GM23248 (cell line): ENCODE measurements around the gene BHMT. TPM values are rescaled to one million over a fixed set of nuclear protein-coding genes. Genes with fewer than 3 reads are reported as not detected.

Experiments
- DNase-seq: peaks from one replicate; pipeline ENCODE4 v3.0.0-alpha.2; 2015
- H2AFZ ChIP-seq: fragments of 200-600 bp; sonication (generic); 2 replicates; pipeline ENCODE4 v1.6.1; 2016; ENCODE audit warnings: antibody characterized with exemption
- H3F3A ChIP-seq: fragments of 200-600 bp; sonication (generic); 2 replicates; pipeline ENCODE4 v1.6.1; 2016; ENCODE audit warnings: mild to moderate bottlenecking, antibody characterized with exemption, mixed run types; ENCODE audit not compliant: insufficient read depth
- H3K27ac ChIP-seq: fragments of 200-600 bp; sonication (generic); 2 replicates; pipeline ENCODE4 v1.5.1; 2016; ENCODE audit warnings: mild to moderate bottlenecking
- H3K27me3 ChIP-seq: fragments of 200-600 bp; sonication (generic); replicated peaks from 2 replicates; pipeline ENCODE4 v1.6.1; 2016; ENCODE audit warnings: mild to moderate bottlenecking; ENCODE audit not compliant: insufficient read depth
- H3K36me3 ChIP-seq: fragments of 200-600 bp; sonication (generic); 2 replicates; pipeline ENCODE4 v1.6.1; 2016; ENCODE audit warnings: low read depth, mild to moderate bottlenecking
- H3K4me1 ChIP-seq: fragments of 200-600 bp; sonication (generic); 2 replicates; pipeline ENCODE4 v1.6.1; 2016; ENCODE audit warnings: mild to moderate bottlenecking; ENCODE audit not compliant: insufficient read depth
- H3K4me2 ChIP-seq: fragments of 200-600 bp; sonication (generic); one replicate; pipeline ENCODE4 v1.6.1; 2016; ENCODE audit warnings: mild to moderate bottlenecking; ENCODE audit not compliant: unreplicated experiment
- H3K4me3 ChIP-seq: fragments of 200-600 bp; sonication (generic); 2 replicates; pipeline ENCODE4 v1.5.1; 2016; ENCODE audit warnings: mild to moderate bottlenecking
- H3K79me2 ChIP-seq: fragments of 200-600 bp; sonication (generic); 2 replicates; pipeline ENCODE4 v1.6.1; 2016; ENCODE audit warnings: mild to moderate bottlenecking; ENCODE audit not compliant: insufficient read depth
- H3K9ac ChIP-seq: fragments of 200-600 bp; sonication (generic); 2 replicates; pipeline ENCODE4 v1.6.1; 2016; ENCODE audit warnings: mild to moderate bottlenecking
- H3K9me2 ChIP-seq: fragments of 200-600 bp; sonication (generic); 2 replicates; pipeline ENCODE4 v1.6.1; 2016; ENCODE audit warnings: mixed run types, mild to moderate bottlenecking, moderate library complexity; ENCODE audit not compliant: insufficient read depth
- H3K9me3 ChIP-seq: fragments of 200-600 bp; sonication (generic); one replicate; pipeline ENCODE4 v1.6.1; 2017; ENCODE audit warnings: low read depth
- H4K20me1 ChIP-seq: fragments of 200-600 bp; sonication (generic); 2 replicates; pipeline ENCODE4 v1.6.0; 2016; ENCODE audit not compliant: insufficient read depth
- EZH2 ChIP-seq: fragments of 200-600 bp; sonication (generic); IDR thresholded peaks from 2 replicates; pipeline ENCODE4 v1.6.1; 2018; ENCODE audit warnings: antibody characterized with exemption, mild to moderate bottlenecking; ENCODE audit not compliant: insufficient read depth, poor library complexity, severe bottlenecking
- EZH2phosphoT487 ChIP-seq: fragments of 200-600 bp; sonication (generic); IDR thresholded peaks from 2 replicates; pipeline ENCODE4 v1.6.1; 2018; ENCODE audit warnings: antibody characterized with exemption, moderate library complexity, mild to moderate bottlenecking, low read depth; ENCODE audit not compliant: insufficient read depth
- WGBS, 2 experiments: methylation state at CpG; one replicate each; pipeline ENCODE4 v1.1.6; 2015 to 2017; ENCODE audit warnings: low lambda C conversion rate in 2 of 2, low coverage in 1 of 2; ENCODE audit errors: missing lambda C conversion rate in 2 of 2; 5-methylcytosine and 5-hydroxymethylcytosine counted together
- in situ Hi-C: fragments of 300-500 bp; cut with MboI; formaldehyde crosslinking; loops from 2 replicates; pipeline ENCODE4 v1.15.0; 2020
- polyA plus RNA-seq: library from polyadenylated mRNA; unstranded; fragments of >200 nt; fragmentation: Nextera tagmentation; extraction: Ambion mirVana; gene quantifications from 2 replicates; pipeline ENCODE4 v1.2.1, GENCODE V29; 2016
- total RNA-seq: library from RNA; depleted of rRNA; stranded (reverse); fragments of >200 nt; shearing (Covaris generic); gene quantifications from 2 replicates; pipeline ENCODE4 v1.2.3, GENCODE V29; 2014

Gene BHMT
- total and polyA plus RNA-seq, 2 experiments from 2014 or later = not detected

DNA sequence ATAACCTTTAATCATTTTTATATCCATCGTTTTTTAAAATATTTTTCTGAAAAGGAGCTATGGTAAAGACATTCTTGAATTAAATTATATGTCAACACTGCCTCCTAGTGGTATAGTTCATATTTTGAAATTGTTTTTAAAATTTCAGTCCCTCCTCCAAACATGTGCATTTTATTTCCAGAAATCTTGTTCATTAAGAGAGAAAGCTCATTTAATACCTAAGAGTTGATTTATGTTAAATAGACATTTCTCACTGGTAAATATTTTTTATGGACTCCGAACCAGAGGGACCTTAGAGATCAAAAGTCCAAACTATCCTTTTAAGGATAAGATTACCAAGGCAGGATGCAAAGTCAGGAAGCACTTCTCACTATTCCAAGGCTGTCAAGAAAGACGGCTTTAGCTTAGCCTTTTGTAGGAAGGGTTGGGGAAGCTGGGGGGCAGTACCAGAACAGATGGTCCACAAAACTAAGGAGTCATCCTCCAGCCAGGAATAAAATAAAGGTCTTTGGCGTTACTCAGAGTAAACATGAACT lies 21.6 kb downstream of the BHMT start:
- Histone ChIP-seq H3K36me3 (no peaks in the 10 kb centered on the region), H3K9me3 (no peaks in the 10 kb centered on the region), H3K4me2 (peak overlapping the region; percentile 78), H3K79me2 (no peaks in the 10 kb centered on the region), H3K4me3 (peak overlapping the region; percentile 66), H3K9ac (peak overlapping the region; percentile 77), H3K4me1 (peaks cover 9% of the 10 kb centered on the region), H4K20me1 (no peaks in the 10 kb centered on the region), H3F3A (0 out of 2 replicates have a peak, but pooled peaks cover 5% of the 10 kb centered on the region), H3K9me2 (no peaks in the 10 kb centered on the region), H3K27me3 (no peaks in the 10 kb centered on the region), H3K27ac (peak overlapping the region; percentile 63), H2AFZ (peak overlapping the region; percentile 90)
- in situ Hi-C loops = loop anchor here (5.0 to 10.0 kb wide), 2 partner anchors 108 to 334 kb away; no protein-coding TSS in a partner anchor
- 1 to 2% methylated on average over 4 of the region's 4 CpGs for WGBS, 2 experiments
- no peak for TF ChIP-seq EZH2
- no peak for TF ChIP-seq EZH2phosphoT487
- DNase-seq = peak; percentile 62

DNA sequence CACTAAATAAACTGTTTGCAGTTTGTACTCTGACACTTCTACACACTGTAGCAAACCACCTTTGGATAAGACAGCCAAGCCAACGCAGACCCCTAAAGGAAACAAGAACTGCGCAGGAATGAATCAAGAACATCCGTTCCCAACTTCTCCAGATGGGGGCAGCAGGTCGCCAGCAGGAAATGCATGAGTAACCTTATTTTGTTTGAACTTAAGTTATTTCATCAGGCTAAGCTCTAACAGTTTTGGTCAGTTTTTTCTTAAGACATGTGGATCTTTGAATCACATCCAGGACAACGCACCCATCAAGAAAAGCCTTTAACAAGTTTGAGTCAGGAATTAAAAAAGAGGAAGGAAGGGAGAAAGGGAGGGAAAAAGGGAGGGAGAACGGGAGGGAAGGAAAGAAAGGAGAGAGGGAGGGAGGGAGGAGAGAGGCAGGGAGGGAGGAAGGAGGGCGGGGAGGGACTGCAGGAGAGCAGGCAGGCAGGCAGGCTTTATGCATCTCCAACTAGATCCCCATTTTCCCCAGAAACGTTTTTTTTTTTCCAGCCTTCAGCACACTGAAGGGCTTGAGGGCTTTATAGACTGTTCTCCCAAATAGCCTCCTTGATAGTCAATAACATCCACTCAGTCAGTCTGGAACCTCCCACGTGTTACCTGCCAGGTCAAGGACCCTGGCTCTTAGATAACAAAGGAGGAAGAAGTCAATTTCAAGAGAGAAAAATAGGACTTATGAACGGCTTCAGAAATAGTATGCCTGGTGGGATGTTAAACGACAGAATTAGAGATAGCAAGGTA lies 22.2 kb downstream of the BHMT start:
- peak overlapping the region; percentile 63 for H3K27ac ChIP-seq

DNA sequence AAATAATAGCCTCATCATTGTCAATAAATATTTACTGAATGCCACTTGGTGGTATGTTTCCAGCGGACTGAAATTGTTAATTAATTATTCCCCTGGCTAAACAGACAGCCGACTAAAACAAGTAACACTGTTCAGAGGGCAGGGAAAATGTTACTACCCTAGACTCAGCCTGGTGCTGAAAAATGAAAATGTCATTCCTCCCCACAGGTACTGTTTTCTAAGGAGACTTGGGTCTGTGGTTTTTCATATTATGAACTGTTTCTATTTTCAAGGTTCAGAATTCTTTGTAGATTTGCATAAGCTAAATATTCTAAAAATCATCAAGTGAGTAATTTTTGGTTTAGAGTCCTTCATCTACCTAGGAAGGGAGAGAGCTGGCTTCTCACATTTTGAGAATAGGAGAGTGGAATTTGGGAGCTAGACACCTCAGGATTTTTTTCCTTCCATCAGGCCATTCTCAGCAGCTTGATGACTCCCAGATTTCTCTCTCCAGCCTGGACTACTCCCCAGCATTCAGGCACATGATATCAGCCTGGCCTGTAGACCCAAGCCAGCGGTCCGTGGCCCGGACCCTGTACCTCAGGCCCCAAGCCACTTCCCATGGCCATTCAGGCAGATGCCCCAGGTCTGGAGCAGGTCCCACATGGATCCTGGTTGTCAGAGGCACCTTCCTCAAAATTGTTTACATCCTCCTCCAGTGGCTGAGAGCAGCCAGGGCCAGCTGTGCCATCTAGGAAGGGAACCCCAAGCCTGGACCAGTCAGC lies 24.4 kb downstream of the BHMT start:
- Histone ChIP-seq H3F3A (0 out of 2 replicates have a peak, but pooled peaks cover 5% of the 10 kb centered on the region), H3K9me2 (no peaks in the 10 kb centered on the region), H2AFZ (no peak overlapping the region), H3K27me3 (no peaks in the 10 kb centered on the region), H3K36me3 (no peaks in the 10 kb centered on the region), H3K9ac (no peak overlapping the region), H3K4me3 (no peak overlapping the region), H3K27ac (no peak overlapping the region), H3K4me1 (peaks cover 9% of the 10 kb centered on the region), H3K79me2 (no peaks in the 10 kb centered on the region), H3K4me2 (no peak overlapping the region), H4K20me1 (no peaks in the 10 kb centered on the region), H3K9me3 (no peaks in the 10 kb centered on the region)
- no peak for DNase-seq
- 89 to 90% methylated on average over 5 of the region's 5 CpGs for WGBS, 2 experiments
- TF ChIP-seq EZH2 = no peak
- no peak for TF ChIP-seq EZH2phosphoT487
- in situ Hi-C loops = loop anchor here (10.0 kb wide), 1 partner anchor 111 kb away; no protein-coding TSS in a partner anchor

More for the DNA sequence above, 22.2 kb downstream of the BHMT start:
- Histone ChIP-seq H3K9ac (peak overlapping the region; percentile 77), H3K4me2 (peak overlapping the region; percentile 78), H3K4me1 (peaks cover 9% of the 10 kb centered on the region), H3F3A (0 out of 2 replicates have a peak, but pooled peaks cover 5% of the 10 kb centered on the region), H3K27me3 (no peaks in the 10 kb centered on the region), H3K36me3 (no peaks in the 10 kb centered on the region), H4K20me1 (no peaks in the 10 kb centered on the region), H2AFZ (peak overlapping the region; percentile 90), H3K9me3 (no peaks in the 10 kb centered on the region), H3K79me2 (no peaks in the 10 kb centered on the region), H3K9me2 (no peaks in the 10 kb centered on the region), H3K4me3 (peak overlapping the region; percentile 66)
- DNase-seq = peak; percentile 90
- in situ Hi-C loops = loop anchor here (5.0 to 10.0 kb wide), 2 partner anchors 109 to 333 kb away; no protein-coding TSS in a partner anchor
- WGBS, 2 experiments = 8 to 10% methylated on average over 10 to 11 of the region's 11 CpGs
- TF ChIP-seq EZH2phosphoT487 (no peak), EZH2 (no peak)

DNA sequence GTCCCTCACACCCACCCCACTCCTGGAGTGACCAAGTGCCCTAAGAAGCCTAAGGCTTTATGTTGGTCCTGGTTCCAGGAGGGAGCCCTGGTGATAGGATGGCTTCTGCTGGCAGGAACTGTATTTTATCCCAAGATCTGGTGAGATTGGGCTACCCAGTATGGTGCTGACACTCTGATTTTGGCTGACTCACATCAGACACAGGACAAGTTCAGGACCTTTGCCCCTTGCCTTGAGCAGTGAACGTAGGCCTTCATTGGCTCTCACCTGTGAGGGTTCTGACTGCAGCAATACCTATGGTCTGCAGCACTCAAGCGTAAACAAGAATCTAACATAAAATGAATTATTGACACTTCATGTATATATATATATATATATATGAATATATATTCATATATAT lies 25.0 kb downstream of the BHMT start:
- H3K79me2 ChIP-seq = no peaks in the 10 kb centered on the region
- in situ Hi-C loops = loop anchor here (10.0 kb wide), 1 partner anchor 112 kb away; no protein-coding TSS in a partner anchor

More for the DNA sequence above, 25.0 kb downstream of the BHMT start:
- Histone ChIP-seq H3K27me3 (no peaks in the 10 kb centered on the region), H4K20me1 (no peaks in the 10 kb centered on the region), H3K9me3 (no peaks in the 10 kb centered on the region), H3K9me2 (no peaks in the 10 kb centered on the region), H3K27ac (no peak overlapping the region), H3K4me2 (no peak overlapping the region), H3K36me3 (no peaks in the 10 kb centered on the region), H3F3A (0 out of 2 replicates have a peak, but pooled peaks cover 5% of the 10 kb centered on the region), H3K4me3 (no peak overlapping the region), H3K4me1 (peaks cover 9% of the 10 kb centered on the region), H2AFZ (no peak overlapping the region), H3K9ac (no peak overlapping the region)
- WGBS, 2 experiments = 95 to 100% methylated on average over 2 of the region's 2 CpGs
- TF ChIP-seq EZH2phosphoT487 = no peak
- no peak for DNase-seq
